Measurements from ENCODE around the gene OGFR. TPM values are rescaled to one million over a fixed set of nuclear protein-coding genes. Genes with fewer than 3 reads are reported as not detected.

OGFR gene
- total and polyA plus RNA-seq, 12 donors: 9.3 to 157 (median 45.0) TPM

- intact Hi-C loops (cut with DNase I): no loop called here
- Histone ChIP-seq H3K27ac (no peak overlapping the region), H3K27me3 (peaks cover 23% of the 10 kb centered on the region), H3K4me1 (replicated peaks in 1 of 2) (peaks cover 0 to 8% of the 10 kb centered on the region in 2 donors), H3K9me3 (replicated peaks in 1 of 3) (no peaks in the 10 kb centered on the region), H3K4me3 (no peak overlapping the region), H3K36me3 (replicated peaks in 1 of 2) (peaks cover 0 to 55% of the 10 kb centered on the region in 2 donors)
- TF ChIP-seq, protein P1, sequence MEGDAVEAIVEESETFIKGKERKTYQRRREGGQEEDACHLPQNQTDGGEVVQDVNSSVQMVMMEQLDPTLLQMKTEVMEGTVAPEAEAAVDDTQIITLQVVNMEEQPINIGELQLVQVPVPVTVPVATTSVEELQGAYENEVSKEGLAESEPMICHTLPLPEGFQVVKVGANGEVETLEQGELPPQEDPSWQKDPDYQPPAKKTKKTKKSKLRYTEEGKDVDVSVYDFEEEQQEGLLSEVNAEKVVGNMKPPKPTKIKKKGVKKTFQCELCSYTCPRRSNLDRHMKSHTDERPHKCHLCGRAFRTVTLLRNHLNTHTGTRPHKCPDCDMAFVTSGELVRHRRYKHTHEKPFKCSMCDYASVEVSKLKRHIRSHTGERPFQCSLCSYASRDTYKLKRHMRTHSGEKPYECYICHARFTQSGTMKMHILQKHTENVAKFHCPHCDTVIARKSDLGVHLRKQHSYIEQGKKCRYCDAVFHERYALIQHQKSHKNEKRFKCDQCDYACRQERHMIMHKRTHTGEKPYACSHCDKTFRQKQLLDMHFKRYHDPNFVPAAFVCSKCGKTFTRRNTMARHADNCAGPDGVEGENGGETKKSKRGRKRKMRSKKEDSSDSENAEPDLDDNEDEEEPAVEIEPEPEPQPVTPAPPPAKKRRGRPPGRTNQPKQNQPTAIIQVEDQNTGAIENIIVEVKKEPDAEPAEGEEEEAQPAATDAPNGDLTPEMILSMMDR (IDR thresholded peaks at IDR 0.05): no peak
- TF ChIP-seq POLR2A (IDR thresholded peaks at IDR 0.05): no peak
- WGBS, 4 donors: 86 to 97% (median 93%) methylated on average over 5 to 11 of the region's 11 CpGs
- DNase-seq: no peak
These were observed 8.2 kb downstream of the OGFR start for GRCh38 chr20:62812907-62813200.

GRCh38 chr20:62813588-62813987 lies 9.0 kb downstream of the OGFR start:
- Histone ChIP-seq H3K27ac (no peak overlapping the region), H3K36me3 (replicated peaks in 1 of 2) (peaks cover 0 to 48% of the 10 kb centered on the region in 2 donors), H3K4me3 (no peak overlapping the region), H3K4me1 (replicated peaks in 1 of 2) (peaks cover 0 to 13% of the 10 kb centered on the region in 2 donors), H3K9me3 (replicated peaks in 1 of 3) (no peaks in the 10 kb centered on the region), H3K27me3 (peaks cover 23% of the 10 kb centered on the region)
- no peak for DNase-seq
- intact Hi-C loops (cut with DNase I): no loop called here
- WGBS, 4 donors: 86 to 91% (median 87%) methylated on average over 5 to 13 of the region's 13 CpGs; no CpG with 5 or more reads in 1 of the 4 donors
- TF ChIP-seq, protein P1 (IDR thresholded peaks at IDR 0.05): no peak
- TF ChIP-seq POLR2A (IDR thresholded peaks at IDR 0.05): no peak

- WGBS, 4 donors: 72 to 87% (median 79%) methylated on average over 8 to 13 of the region's 13 CpGs
- H3K27me3 ChIP-seq: peaks cover 23% of the 10 kb centered on the region
- peaks cover 0 to 44% of the 10 kb centered on the region in 2 donors for H3K36me3 ChIP-seq (replicated peaks in 1 of 2)
- intact Hi-C loops (cut with DNase I): no loop called here
- H3K4me1 ChIP-seq (replicated peaks in 1 of 2): peaks cover 0 to 19% of the 10 kb centered on the region in 2 donors
- H3K27ac ChIP-seq: no peak overlapping the region
- no peak for DNase-seq
- no peak overlapping the region for H3K4me3 ChIP-seq
- TF ChIP-seq POLR2A (IDR thresholded peaks at IDR 0.05): no peak
- TF ChIP-seq, protein P1 (IDR thresholded peaks at IDR 0.05): no peak
- no peaks in the 10 kb centered on the region for H3K9me3 ChIP-seq (replicated peaks in 1 of 3)
These were observed 9.5 kb downstream of the OGFR start for GRCh38 chr20:62814060-62814708.

DNA sequence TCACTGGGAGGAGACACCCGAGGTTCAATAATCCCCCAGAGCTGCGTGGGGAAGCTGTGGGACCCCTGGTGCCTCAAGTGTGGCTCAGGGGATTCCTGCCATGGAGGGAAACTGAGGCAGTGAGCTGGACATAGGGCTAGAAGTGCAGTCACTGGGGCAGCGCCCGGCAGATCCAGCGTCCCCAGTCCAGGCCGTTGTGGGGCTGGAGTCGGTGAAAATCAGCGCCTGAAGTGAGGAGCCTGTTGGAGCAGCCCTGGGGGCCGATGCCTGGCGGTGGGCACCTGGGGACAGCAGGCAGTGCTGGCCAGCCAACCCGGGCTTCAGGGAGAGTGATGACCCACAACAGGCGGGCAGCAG lies 10.1 kb downstream of the OGFR start:
- Histone ChIP-seq H3K36me3 (replicated peaks in 1 of 2) (peaks cover 0 to 39% of the 10 kb centered on the region in 2 donors), H3K9me3 (replicated peaks in 1 of 3) (no peaks in the 10 kb centered on the region), H3K4me3 (no peak overlapping the region), H3K4me1 (replicated peaks in 1 of 2) (peaks cover 0 to 24% of the 10 kb centered on the region in 2 donors), H3K27me3 (peaks cover 23% of the 10 kb centered on the region), H3K27ac (no peak overlapping the region)
- TF ChIP-seq, protein P1 (IDR thresholded peaks at IDR 0.05): no peak
- TF ChIP-seq POLR2A (IDR thresholded peaks at IDR 0.05): no peak
- intact Hi-C loops (cut with DNase I): no loop called here
- 65 to 77% (median 68%) methylated on average over 3 to 12 of the region's 12 CpGs for WGBS, 4 donors
- no peak for DNase-seq

All from adrenal gland (tissue), 12 donors.